ENCODE data around the gene VEZF1. TPM values are rescaled to one million over a fixed set of nuclear protein-coding genes. Genes with fewer than 3 reads are reported as not detected.

The VEZF1 gene
- total RNA-seq, 1 donor from 2014 or later = 35.4 TPM

GRCh38 chr17:57957120-57957850 is 30.8 kb downstream of the VEZF1 start:
- DNase-seq = no peak
- no peaks in the 10 kb centered on the region for H3K9me3 Mint-ChIP-seq
- H3K27me3 Mint-ChIP-seq = peaks cover 63% of the 10 kb centered on the region
- intact Hi-C loops (cut with micrococcal nuclease) = loop anchor here (2.0 kb wide), 1 partner anchor 30 kb away; no protein-coding TSS in a partner anchor
- no peaks in the 10 kb centered on the region for H3K36me3 Mint-ChIP-seq (ENCODE audit: low read depth)
- H3K4me3 Mint-ChIP-seq = no peak overlapping the region
- peaks cover 17% of the 10 kb centered on the region for H3K4me1 Mint-ChIP-seq
- H3K27ac Mint-ChIP-seq = peak overlapping the region; percentile 5

- Mint-ChIP-seq H3K9me3 (no peaks in the 10 kb centered on the region), H3K27ac (no peak overlapping the region), H3K4me3 (peak overlapping the region; percentile 75), H3K4me1 (peaks cover 17% of the 10 kb centered on the region), H3K27me3 (peaks cover 58% of the 10 kb centered on the region), H3K36me3 (ENCODE audit: low read depth) (no peaks in the 10 kb centered on the region)
- peak; percentile 85 for DNase-seq
- intact Hi-C loops (cut with micrococcal nuclease) = loop anchor here (2.0 kb wide), 1 partner anchor 30 kb away; no protein-coding TSS in a partner anchor
Measured at GRCh38 chr17:57956291-57957119, 31.5 kb downstream of the VEZF1 start.

- peak within 1 kb of the TSS; percentile 75 for H3K4me3 Mint-ChIP-seq
- no peak within 1 kb of the TSS for H3K27ac Mint-ChIP-seq
- intact Hi-C loops (cut with micrococcal nuclease) = no loop called here
- no peaks in the 10 kb centered on the region for H3K36me3 Mint-ChIP-seq (ENCODE audit: low read depth)
- DNase-seq = peak; percentile 91
- peaks cover 24% of the 10 kb centered on the region for H3K4me1 Mint-ChIP-seq
- peaks cover 51% of the 10 kb centered on the region for H3K27me3 Mint-ChIP-seq
- H3K9me3 Mint-ChIP-seq = no peaks in the 10 kb centered on the region
Measured at GRCh38 chr17:57955183-57955931, 32.7 kb downstream of the VEZF1 start, which contains the start of gene CUEDC1. Gene CUEDC1 (minus strand): TSS chr17:57955412. CDS start chr17:57885564, 69,848 bp downstream.

GRCh38 chr17:57954397-57955182 is 33.5 kb downstream of the VEZF1 start:
- H3K4me3 Mint-ChIP-seq = peak overlapping the region; percentile 71
- H3K36me3 Mint-ChIP-seq (ENCODE audit: low read depth) = no peaks in the 10 kb centered on the region
- H3K27ac Mint-ChIP-seq = no peak overlapping the region
- H3K4me1 Mint-ChIP-seq = peaks cover 30% of the 10 kb centered on the region
- H3K27me3 Mint-ChIP-seq = peaks cover 51% of the 10 kb centered on the region
- DNase-seq = no peak
- intact Hi-C loops (cut with micrococcal nuclease) = no loop called here
- no peaks in the 10 kb centered on the region for H3K9me3 Mint-ChIP-seq

GRCh38 chr17:57953705-57954396 is 34.2 kb downstream of the VEZF1 start:
- Mint-ChIP-seq H3K4me1 (peaks cover 34% of the 10 kb centered on the region), H3K9me3 (no peaks in the 10 kb centered on the region), H3K27ac (no peak overlapping the region), H3K36me3 (ENCODE audit: low read depth) (no peaks in the 10 kb centered on the region), H3K4me3 (peak overlapping the region; percentile 71), H3K27me3 (peaks cover 44% of the 10 kb centered on the region)
- no peak for DNase-seq
- intact Hi-C loops (cut with micrococcal nuclease) = no loop called here

GRCh38 chr17:57953219-57953618 is 34.8 kb downstream of the VEZF1 start:
- intact Hi-C loops (cut with micrococcal nuclease) = no loop called here
- peaks cover 40% of the 10 kb centered on the region for H3K4me1 Mint-ChIP-seq
- H3K4me3 Mint-ChIP-seq = no peak overlapping the region
- DNase-seq = no peak
- no peaks in the 10 kb centered on the region for H3K36me3 Mint-ChIP-seq (ENCODE audit: low read depth)
- no peaks in the 10 kb centered on the region for H3K9me3 Mint-ChIP-seq
- no peak overlapping the region for H3K27ac Mint-ChIP-seq
- H3K27me3 Mint-ChIP-seq = peaks cover 47% of the 10 kb centered on the region

- Mint-ChIP-seq H3K9me3 (no peaks in the 10 kb centered on the region), H3K4me3 (no peak overlapping the region), H3K27ac (no peak overlapping the region), H3K36me3 (ENCODE audit: low read depth) (no peaks in the 10 kb centered on the region), H3K27me3 (peaks cover 41% of the 10 kb centered on the region), H3K4me1 (peaks cover 35% of the 10 kb centered on the region)
- DNase-seq = no peak
- intact Hi-C loops (cut with micrococcal nuclease) = no loop called here
Measured at GRCh38 chr17:57949649-57950048, 38.4 kb downstream of the VEZF1 start.

GRCh38 chr17:57948555-57949420 is 39.3 kb downstream of the VEZF1 start:
- no peaks in the 10 kb centered on the region for H3K9me3 Mint-ChIP-seq
- no peaks in the 10 kb centered on the region for H3K36me3 Mint-ChIP-seq (ENCODE audit: low read depth)
- no peak overlapping the region for H3K4me3 Mint-ChIP-seq
- intact Hi-C loops (cut with micrococcal nuclease) = no loop called here
- H3K4me1 Mint-ChIP-seq = peaks cover 33% of the 10 kb centered on the region
- H3K27me3 Mint-ChIP-seq = peaks cover 40% of the 10 kb centered on the region
- no peak for DNase-seq
- H3K27ac Mint-ChIP-seq = no peak overlapping the region

- no peak for DNase-seq
- intact Hi-C loops (cut with micrococcal nuclease) = no loop called here
- H3K4me3 Mint-ChIP-seq = no peak overlapping the region
- no peaks in the 10 kb centered on the region for H3K36me3 Mint-ChIP-seq (ENCODE audit: low read depth)
- H3K27ac Mint-ChIP-seq = no peak overlapping the region
- H3K27me3 Mint-ChIP-seq = peaks cover 39% of the 10 kb centered on the region
- H3K9me3 Mint-ChIP-seq = no peaks in the 10 kb centered on the region
- H3K4me1 Mint-ChIP-seq = peaks cover 33% of the 10 kb centered on the region
Measured at GRCh38 chr17:57948169-57948554, 39.9 kb downstream of the VEZF1 start.

- Mint-ChIP-seq H3K36me3 (ENCODE audit: low read depth) (no peaks in the 10 kb centered on the region), H3K27ac (no peak overlapping the region), H3K27me3 (peaks cover 34% of the 10 kb centered on the region), H3K4me3 (peak overlapping the region; percentile 52), H3K4me1 (peaks cover 32% of the 10 kb centered on the region), H3K9me3 (no peaks in the 10 kb centered on the region)
- intact Hi-C loops (cut with micrococcal nuclease) = no loop called here
- no peak for DNase-seq
Measured at GRCh38 chr17:57947369-57947768, 40.7 kb downstream of the VEZF1 start.

GRCh38 chr17:57946798-57947358 is 41.2 kb downstream of the VEZF1 start:
- peak; percentile 83 for DNase-seq
- H3K36me3 Mint-ChIP-seq (ENCODE audit: low read depth) = no peaks in the 10 kb centered on the region
- H3K27me3 Mint-ChIP-seq = peaks cover 35% of the 10 kb centered on the region
- H3K9me3 Mint-ChIP-seq = no peaks in the 10 kb centered on the region
- no peak overlapping the region for H3K27ac Mint-ChIP-seq
- intact Hi-C loops (cut with micrococcal nuclease) = no loop called here
- peaks cover 32% of the 10 kb centered on the region for H3K4me1 Mint-ChIP-seq
- H3K4me3 Mint-ChIP-seq = peak overlapping the region; percentile 52

Measured in activated CD4-positive, alpha-beta T cell treated with anti-CD3 and anti-CD28 coated beads, Interleukin-2, amount 10 ng/mL, durations not matched to agents 24 days and 14 days (primary cell).